GM18517 (cell line): ENCODE data around the gene TXNRD2.

ENCODE experiments used
- ATAC-seq: cut with Tn5 transposase; IDR thresholded peaks from one replicate; pipeline ENCODE4 v1.9.1; 2021; ENCODE audit warnings: mild to moderate bottlenecking, moderate library complexity; ENCODE audit not compliant: unreplicated experiment

TXNRD2 gene

GRCh38 chr22:19866665-19867009 lies 75.0 kb downstream of the TXNRD2 start:
- ATAC-seq, result no peak

DNA sequence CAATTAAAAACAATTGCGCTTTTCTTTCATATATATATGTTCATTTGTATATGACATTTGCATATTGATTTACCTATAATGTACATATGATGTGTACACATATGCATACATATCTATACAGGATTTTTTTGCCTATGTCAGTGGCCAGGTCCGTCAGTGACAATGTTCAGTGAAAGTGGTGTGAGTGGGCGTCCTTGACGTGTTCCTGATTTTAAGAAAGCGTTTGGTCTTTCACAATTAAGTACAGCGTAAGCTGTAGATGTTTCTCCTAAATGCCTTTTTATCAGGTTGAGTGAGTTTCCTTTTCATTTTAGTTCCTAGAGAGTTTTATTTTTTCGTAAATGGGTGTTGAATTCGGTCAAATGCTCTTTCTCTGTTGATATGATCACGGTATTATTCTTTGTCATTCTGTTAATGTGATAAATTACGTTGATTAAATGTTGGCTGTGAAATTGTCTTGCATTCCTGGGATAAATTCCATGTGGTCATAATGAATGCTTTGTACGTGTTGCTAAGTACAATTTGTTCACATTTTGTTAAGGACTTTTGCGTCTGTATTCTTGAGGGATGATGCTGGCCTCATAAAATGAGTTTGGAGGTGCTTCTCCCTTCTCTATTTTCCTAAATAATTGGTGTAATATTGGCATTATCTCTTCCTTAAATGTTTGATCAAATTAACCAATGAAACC lies 76.3 kb downstream of the TXNRD2 start:
- no peak for ATAC-seq

- no peak for ATAC-seq
These were observed 77.0 kb downstream of the TXNRD2 start for GRCh38 chr22:19864538-19865106.

GRCh38 chr22:19863571-19863970 lies 78.0 kb downstream of the TXNRD2 start:
- ATAC-seq, result no peak

GRCh38 chr22:19862619-19863246 lies 78.9 kb downstream of the TXNRD2 start:
- no peak for ATAC-seq

GRCh38 chr22:19859861-19860510 lies 81.6 kb downstream of the TXNRD2 start:
- no peak for ATAC-seq

- no peak for ATAC-seq
These were observed 84.2 kb downstream of the TXNRD2 start for GRCh38 chr22:19857382-19857781.

- ATAC-seq, result peak; percentile 21
These were observed 85.9 kb downstream of the TXNRD2 start for GRCh38 chr22:19855504-19856409.

DNA sequence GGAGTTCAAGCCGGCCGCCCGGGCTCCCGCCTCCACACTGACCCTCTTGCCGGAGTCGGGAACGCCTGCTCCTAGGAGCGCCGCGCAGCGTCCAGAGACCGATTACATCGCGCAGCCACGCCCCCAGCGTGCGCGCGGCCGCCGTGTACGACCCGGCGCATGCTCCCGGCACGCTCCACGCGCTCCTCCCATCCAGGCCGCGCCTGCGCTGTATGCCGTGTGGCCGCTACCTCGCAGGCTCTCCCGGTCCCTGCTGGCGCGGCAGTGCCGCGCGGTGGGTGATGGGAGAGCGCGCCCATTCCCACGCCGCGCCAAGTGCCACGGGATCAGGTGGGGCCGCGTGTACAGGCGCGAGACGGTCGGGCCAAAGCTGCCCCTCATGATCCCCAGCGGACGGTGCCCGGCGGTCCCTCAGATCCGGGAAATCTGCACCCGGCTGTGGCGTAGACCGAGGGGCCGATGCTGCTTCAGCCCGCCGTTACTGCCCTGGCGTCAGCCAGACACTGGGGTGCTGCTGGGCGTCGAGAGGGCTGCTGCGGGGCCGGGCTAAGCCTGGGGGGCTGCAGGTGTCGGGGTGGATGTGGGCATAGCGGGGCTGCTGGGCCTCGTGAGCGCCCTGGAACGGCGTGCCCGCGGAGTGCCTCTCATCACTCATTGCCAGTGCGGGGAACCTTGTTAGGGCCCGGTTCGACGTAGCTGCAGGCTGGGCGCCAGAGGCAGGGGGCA lies 86.7 kb downstream of the TXNRD2 start, which contains the start of the genes GNB1L and RTL10:
Gene GNB1L (minus strand): TSS at position 97 of the 726 bp plus-strand sequence. CDS start 33,519 bp downstream, outside the sequence.
Gene RTL10 (minus strand): TSS at position 97 of the 726 bp plus-strand sequence. CDS start 2,613 bp downstream, outside the sequence.
- ATAC-seq, result peak; percentile 81

DNA sequence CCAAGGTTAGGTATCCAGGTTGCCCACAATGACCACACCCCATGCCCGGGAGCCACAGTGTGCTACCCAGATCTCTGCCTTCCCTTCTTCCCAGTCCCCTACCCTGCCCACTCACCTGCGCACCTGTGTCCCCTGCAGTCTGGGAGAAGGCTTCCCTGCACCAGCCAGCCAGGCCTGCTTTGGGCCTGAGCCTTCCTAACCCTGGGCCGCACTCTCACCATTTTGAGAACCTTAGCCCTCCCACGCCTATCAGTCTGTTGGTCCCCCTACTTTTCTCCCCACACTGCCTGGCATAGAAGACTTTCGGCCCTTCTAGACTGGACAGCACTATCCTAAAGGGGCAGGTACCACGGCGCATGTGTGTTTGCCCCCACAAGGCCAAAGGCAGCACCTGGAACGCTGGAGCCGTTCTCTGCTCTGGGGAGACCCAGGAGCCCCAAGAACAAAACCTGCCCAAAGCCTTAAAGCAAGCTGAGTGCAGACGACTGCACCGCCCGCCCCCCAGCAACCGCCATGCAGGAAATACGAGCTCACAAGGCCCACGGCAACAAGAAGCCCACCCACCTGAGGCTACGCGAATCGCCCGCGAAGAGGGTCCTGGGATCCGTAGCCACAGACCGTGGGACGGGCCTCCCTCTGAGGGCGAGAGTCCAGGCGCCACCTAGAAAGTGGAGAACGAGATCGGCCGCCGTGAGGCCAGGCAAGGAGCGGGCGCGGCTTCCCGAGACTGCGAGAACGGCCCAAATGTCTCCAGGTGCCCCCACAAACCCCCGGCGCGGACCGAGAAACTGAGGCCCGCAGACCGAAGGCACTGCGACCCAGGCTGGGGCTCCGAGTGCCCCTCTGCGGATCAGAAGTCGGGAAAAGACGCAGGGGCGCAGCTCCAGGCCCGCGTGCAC lies 87.5 kb downstream of the TXNRD2 start:
- ATAC-seq, result no peak

- ATAC-seq, result no peak
These were observed 88.3 kb downstream of the TXNRD2 start for GRCh38 chr22:19853058-19853878.

- ATAC-seq, result no peak
These were observed 89.3 kb downstream of the TXNRD2 start for GRCh38 chr22:19852177-19852781.

- ATAC-seq, result no peak
These were observed 90.1 kb downstream of the TXNRD2 start for GRCh38 chr22:19851291-19852176.

DNA sequence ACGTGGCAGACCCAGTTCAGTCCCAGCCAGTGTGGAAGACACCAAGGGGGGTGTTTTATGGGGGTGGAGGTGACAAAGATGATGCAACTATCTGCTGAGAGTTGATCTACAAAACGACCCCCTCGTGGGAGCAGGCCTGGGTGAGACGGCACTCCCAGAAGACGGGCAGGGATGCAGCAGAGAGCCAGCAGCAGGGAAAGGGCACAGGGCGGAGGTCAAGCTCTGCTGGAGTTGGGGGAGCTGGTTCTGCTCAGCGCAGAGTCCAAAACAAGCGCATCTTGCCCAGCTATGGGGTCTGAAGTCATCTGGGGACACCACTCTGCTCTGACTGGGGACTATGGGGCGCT lies 90.9 kb downstream of the TXNRD2 start:
- no peak for ATAC-seq

DNA sequence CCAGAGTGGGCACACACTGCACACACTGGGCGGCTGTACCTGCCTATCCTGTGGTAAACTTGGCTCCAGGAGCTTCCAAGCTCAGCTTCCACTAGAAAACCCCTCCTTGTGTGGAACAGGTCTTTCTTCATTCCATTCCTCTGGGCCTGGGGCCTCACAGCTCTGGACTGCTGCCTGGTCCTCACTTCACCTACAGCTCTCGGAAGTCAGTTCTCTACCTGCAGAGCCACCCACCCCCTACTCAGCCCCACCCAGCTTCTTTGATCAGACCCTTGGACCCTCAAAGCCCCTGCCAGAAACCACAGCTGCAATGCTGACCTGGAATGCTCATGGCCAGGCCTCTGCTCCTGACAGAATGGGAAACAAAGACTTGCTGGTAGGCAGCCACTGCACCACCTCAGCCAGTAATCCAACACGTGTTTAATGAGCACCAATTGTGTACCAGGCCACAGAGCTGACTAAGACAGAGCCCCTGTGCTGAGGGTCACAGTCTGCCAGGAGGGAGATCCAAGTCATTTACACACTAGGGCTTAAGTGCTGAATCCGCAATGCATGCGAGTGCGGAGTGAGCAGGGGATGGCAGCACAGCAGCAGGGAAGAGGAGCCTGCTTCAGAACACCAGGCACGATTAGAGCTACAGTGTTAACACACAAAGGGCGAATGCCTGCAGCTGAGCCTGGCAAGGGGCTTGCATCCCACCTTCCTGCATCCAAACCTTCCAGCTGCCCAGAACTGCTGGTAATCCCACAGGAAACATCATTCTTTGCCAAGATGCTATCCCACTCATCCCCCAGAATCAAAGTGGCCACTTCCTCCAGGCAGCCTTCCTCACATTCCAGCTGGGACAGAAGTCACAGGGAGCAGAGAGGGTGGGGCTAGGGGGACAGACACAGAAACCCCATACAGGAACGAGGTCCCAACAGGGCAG lies 91.5 kb downstream of the TXNRD2 start:
- ATAC-seq, result no peak
